NCI-H1436 (cell line): ENCODE measurements around the gene RSU1.
A peak's percentile ranks its signal among the peaks of the same experiment; 100 is the strongest.
"Not testable (repeated sequence)": the region's sequence is repeated elsewhere in the genome, so short reads cannot be mapped to it uniquely, and the experiment has no call there.

ENCODE experiments used
- DNase-seq: peaks from one replicate; lab custom pipeline; 2025; lab: John Stamatoyannopoulos, UW

RSU1 gene

GRCh38 chr10:16780338-16780880, 36.8 kb downstream of the RSU1 start:
- DNase-seq, result no peak

- DNase-seq, result no peak
These were observed 37.8 kb downstream of the RSU1 start for GRCh38 chr10:16779384-16779915.

- DNase-seq, result peak; percentile 67
These were observed 39.5 kb downstream of the RSU1 start for GRCh38 chr10:16777473-16778370.

GRCh38 chr10:16776896-16777295, 40.3 kb downstream of the RSU1 start:
- no peak for DNase-seq

GRCh38 chr10:16773334-16773733, 43.9 kb downstream of the RSU1 start:
- DNase-seq, result no peak

GRCh38 chr10:16770670-16771069, 46.6 kb downstream of the RSU1 start:
- no peak for DNase-seq

GRCh38 chr10:16770141-16770540, 47.1 kb downstream of the RSU1 start:
- DNase-seq, result no peak

GRCh38 chr10:16769331-16769730, 47.9 kb downstream of the RSU1 start:
- no peak for DNase-seq

GRCh38 chr10:16768702-16769101, 48.5 kb downstream of the RSU1 start:
- DNase-seq, result no peak

- no peak for DNase-seq
These were observed 51.5 kb downstream of the RSU1 start for GRCh38 chr10:16765509-16766375.

- no peak for DNase-seq
These were observed 55.9 kb downstream of the RSU1 start for GRCh38 chr10:16761300-16761699.

GRCh38 chr10:16756561-16757221, 60.5 kb downstream of the RSU1 start:
- DNase-seq, result no peak

GRCh38 chr10:16754765-16755164, 62.5 kb downstream of the RSU1 start:
- no peak for DNase-seq

- not testable (repeated sequence) for DNase-seq
These were observed 64.4 kb downstream of the RSU1 start for GRCh38 chr10:16752849-16753248.

- DNase-seq, result no peak
These were observed 65.1 kb downstream of the RSU1 start for GRCh38 chr10:16752099-16752498.

- no peak for DNase-seq
These were observed 66.0 kb downstream of the RSU1 start for GRCh38 chr10:16751244-16751643.

- DNase-seq, result no peak
These were observed 66.8 kb downstream of the RSU1 start for GRCh38 chr10:16750461-16750860.

- DNase-seq, result no peak
These were observed 68.5 kb downstream of the RSU1 start for GRCh38 chr10:16748749-16749148.

- DNase-seq, result no peak
These were observed 70.4 kb downstream of the RSU1 start for GRCh38 chr10:16746856-16747255.

- no peak for DNase-seq
These were observed 72.2 kb downstream of the RSU1 start for GRCh38 chr10:16745061-16745460.

GRCh38 chr10:16742165-16742960, 74.9 kb downstream of the RSU1 start:
- DNase-seq, result no peak
